Choroid plexus epithelial cell (primary cell): ENCODE measurements around the gene GJC2.
A peak's percentile ranks its signal among the peaks of the same experiment; 100 is the strongest.

Source experiments
- DNase-seq: peaks from one replicate; pipeline ENCODE4 v3.0.0-alpha.2; 2010; ENCODE audit warnings: low read depth
- H3K4me3 ChIP-seq: 2 replicates; pipeline ENCODE4 v1.5.1; 2011; ENCODE audit warnings: low read depth, mild to moderate bottlenecking, control low read depth, low read length, moderate library complexity
- TF ChIP-seq, protein P1 (sequence below): conservative IDR thresholded peaks from 2 replicates; pipeline ENCODE4 v1.5.1; 2011; ENCODE audit warnings: low read depth, mild to moderate bottlenecking, control low read depth, inconsistent platforms, low read length, moderate library complexity

The GJC2 gene

DNA sequence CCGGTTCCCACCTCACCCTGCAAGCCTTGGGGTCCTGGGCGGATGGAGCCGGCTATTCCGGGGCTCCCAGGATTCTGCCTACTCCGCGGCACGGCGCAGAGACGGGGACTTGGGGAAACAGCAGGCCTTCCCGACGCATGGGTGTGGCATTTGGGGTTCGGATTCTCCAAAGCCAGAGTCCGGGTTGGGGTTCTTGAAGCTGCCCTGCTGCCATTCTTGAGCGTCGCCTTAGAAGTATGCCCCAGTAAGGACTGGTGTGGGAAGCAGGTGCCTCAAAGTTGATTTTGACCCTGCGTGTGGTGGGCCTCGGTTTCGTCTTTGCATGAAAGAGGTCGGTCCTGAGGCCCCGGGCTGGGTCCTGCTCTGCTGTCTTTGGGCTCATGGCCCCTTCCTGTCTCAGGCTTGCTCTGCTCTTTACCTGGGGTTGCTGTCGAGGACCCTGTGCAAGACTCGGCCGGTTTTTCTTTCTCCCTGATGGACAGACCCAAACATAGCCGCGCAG, 9.0 kb upstream of the GJC2 start:
- TF ChIP-seq, protein P1, sequence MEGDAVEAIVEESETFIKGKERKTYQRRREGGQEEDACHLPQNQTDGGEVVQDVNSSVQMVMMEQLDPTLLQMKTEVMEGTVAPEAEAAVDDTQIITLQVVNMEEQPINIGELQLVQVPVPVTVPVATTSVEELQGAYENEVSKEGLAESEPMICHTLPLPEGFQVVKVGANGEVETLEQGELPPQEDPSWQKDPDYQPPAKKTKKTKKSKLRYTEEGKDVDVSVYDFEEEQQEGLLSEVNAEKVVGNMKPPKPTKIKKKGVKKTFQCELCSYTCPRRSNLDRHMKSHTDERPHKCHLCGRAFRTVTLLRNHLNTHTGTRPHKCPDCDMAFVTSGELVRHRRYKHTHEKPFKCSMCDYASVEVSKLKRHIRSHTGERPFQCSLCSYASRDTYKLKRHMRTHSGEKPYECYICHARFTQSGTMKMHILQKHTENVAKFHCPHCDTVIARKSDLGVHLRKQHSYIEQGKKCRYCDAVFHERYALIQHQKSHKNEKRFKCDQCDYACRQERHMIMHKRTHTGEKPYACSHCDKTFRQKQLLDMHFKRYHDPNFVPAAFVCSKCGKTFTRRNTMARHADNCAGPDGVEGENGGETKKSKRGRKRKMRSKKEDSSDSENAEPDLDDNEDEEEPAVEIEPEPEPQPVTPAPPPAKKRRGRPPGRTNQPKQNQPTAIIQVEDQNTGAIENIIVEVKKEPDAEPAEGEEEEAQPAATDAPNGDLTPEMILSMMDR = no peak
- peak overlapping the region; percentile 98 for H3K4me3 ChIP-seq
- DNase-seq = peak; percentile 13

DNA sequence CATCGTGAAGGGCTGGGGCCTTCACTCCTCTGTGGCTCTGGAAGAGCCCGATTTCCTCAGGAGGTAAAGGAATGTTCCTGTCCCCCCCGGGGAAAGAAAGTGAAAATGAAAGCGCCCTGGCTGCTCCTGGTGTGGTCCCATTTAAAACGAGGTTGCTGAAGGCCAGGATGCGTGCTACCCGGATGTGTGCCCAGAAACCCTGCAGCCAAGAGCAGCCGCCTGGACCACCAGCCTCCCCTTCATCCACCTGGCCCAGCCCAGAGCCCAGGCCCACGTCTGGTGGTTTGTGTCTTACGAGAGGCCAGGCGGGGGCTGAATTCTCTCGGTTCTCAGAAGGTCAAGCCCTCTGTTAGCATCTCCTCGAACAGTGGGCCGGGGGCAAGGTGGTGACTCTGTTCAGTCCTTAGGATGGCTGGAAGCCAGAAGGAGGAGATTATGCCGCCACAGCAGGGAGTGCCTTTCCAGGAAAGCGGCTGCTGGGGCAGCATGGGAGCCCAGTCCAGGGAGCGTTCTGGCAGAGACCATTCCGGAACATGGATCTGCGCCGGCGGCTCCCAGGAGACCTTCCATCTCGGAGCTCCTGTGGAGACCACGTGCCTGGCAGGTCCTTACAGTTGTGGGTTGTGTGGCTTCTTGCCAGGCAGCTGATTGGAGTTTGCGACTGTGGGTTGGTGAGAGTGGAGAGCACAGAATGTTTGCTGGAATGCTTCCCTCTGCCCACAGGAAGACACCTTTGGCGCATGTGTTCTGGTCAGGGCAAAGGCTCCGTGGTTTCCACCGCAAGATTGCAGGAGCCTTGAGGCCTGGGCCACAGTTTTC, 8.3 kb upstream of the GJC2 start:
- peak overlapping the region; percentile 98 for H3K4me3 ChIP-seq
- peak; percentile 87 for DNase-seq
- TF ChIP-seq, protein P1 = no peak

DNA sequence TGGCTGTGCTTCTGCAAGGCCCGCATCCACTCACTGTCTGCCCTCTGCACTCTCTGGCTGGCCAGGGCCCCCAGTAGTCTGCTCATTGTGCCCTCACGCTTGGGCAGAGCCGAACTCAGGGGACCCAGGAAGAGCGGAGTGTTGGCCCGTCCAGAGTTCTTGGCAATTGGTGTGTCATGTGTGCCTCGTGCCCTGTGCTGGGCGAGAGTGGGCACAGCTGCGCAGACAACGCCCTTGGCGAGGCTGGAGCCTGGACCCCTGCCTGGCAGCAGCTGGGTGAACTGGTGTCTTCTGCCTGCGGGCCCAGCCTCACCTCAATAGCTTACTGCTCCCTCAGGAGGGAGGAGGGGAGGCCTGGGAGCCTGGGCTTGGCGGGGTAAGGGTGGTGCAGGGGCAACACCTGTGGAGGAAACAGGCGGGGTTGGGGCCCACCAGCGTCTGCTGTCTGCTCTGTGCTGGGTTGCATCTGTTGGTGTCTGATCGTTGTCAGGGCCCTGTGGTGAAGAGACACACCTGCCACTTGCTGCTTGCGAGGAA, 7.5 kb upstream of the GJC2 start:
- DNase-seq = no peak
- H3K4me3 ChIP-seq = peak overlapping the region; percentile 98
- TF ChIP-seq, protein P1 = no peak

DNA sequence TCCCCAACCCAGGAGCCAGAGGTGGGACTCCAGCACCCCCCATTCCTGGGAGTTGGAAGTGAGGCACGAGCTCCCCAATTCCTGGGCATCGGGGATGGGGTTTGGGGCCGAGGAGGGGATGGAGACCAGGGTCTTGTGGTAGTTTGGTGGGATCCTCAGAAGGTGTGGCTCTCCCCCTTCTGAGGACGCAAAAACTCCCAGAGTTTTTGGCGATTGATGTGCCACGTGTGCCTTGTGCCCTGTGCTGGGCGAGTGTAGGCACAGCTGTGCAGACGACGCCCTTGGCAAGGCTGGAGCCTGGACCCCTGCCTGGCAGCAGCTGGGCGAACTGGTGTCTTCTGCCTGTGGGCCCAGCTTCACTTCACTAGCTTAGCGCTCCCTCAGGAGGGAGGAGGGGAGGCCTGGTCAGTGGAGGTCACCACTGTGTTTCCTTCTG, 7.0 kb upstream of the GJC2 start:
- no peak overlapping the region for H3K4me3 ChIP-seq
- no peak for DNase-seq
- TF ChIP-seq, protein P1 = no peak

DNA sequence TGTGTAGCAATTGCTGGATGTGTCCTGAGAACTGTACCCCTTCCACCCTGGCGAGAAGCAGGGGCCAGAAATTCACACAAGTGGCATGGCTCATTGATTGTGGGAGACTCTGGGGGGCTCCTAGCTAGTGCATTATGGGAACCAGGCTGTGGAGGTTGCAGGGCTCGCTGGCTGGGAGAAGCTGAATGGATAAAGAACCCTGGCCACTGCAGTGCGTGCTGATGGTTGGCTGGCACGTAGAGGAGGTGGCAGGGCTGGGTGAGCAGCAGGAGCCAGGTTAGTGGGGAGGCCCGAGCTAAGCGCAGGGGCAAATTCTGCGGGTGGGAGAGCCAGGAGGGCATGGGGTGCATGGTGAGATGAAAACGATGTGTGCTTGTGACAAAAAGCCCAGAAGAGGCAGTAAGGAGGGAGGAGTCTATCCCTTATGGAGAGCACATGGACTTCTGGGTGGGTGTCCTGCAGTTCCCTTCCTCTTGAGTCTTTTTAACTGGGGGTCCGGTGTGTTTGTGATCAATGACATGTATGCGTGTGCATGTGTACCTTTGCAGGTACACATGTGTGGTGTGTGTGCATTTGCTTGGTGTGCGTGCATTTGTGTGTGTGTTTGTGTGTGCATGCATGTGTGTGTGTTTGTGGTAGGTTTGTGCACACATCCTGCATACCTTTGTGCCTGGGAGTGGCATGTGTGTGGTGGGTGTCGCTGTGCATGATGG, 6.1 kb upstream of the GJC2 start:
- no peak for DNase-seq
- TF ChIP-seq, protein P1 = no peak
- H3K4me3 ChIP-seq = no peak overlapping the region

DNA sequence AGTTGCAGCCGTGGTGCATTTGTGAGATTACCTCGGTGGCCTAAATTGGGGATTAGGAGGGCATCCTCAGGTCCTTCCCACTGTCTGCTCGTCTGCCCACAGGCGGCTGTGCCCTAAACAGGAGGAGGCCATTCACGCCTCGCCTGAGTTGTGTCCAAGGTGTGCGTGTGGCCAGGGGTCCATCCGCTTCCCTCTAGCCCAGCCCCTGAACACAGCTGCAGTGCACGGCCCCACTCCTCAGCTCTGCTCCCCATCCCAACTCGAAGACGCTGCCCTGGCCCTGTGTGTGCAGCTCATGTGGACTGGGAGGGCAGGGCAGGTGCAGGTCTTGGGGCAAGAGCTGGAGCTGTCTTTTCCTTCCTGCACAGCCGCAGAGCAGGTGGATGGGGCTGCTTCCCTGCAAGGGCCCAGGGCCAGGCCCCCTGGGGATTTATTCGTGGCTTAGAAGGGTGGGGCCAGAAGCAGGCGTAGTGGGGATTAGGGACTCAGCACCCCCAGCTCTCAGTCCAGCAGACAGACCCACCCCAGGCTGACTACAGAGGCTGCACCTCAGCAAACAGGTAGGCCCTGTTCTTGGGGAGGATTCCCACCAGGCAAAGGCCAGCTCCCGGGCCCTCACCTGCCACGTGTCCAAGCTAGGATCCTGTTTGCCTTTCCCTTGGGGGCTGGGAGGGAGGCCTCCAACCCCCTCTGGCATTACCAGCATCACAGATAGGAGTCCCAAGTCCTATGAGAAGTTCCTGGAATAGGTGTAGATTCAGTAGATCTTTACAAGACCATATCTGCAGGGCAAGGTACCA, 5.3 kb upstream of the GJC2 start:
- TF ChIP-seq, protein P1 = no peak
- no peak for DNase-seq
- H3K4me3 ChIP-seq = no peak overlapping the region
